ENCODE results near the gene C7orf25. TPM values are rescaled to one million over a fixed set of nuclear protein-coding genes. Genes with fewer than 3 reads are reported as not detected.
A peak's percentile ranks its signal among the peaks of the same experiment; 100 is the strongest.
"Not testable (repeated sequence)": the region's sequence is repeated elsewhere in the genome, so short reads cannot be mapped to it uniquely, and the experiment has no call there.

C7orf25 gene
- total and polyA plus RNA-seq, 2 donors: 4.0 to 6.8 TPM

DNA sequence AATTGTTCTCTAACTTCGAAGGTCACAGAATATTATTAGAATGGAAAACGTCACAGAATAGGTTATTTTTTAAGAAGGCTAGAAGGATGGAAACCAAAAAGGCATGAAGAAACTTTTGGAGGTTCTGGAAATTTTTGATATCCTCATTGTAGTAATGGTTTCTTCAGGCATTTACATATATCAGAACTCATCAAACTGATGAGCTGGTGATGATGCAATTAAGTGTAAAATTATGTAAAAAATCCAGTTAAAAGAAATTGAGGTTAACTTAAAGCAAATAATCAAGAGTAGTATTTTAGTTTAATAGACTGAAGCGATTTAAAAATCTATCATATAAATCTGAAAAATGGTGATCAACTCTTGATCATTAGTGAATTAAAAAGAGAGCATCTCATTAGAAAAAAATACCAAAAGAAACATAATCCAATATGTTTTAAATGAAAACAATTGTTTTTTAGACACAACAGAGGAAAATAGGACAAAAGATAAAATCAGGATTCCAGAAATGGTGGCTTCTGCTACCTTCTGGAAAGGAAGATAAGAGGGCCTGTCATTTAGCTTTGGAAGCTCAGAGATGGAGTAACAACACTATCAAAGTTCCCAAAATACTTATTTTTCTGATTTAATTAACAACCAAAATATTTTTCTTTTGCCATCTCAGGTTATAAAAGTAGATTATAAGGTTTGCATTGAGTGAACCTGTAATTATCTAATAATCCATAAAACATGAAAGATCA, 10.3 kb upstream of the C7orf25 start:
- WGBS: 94% methylated on average over 3 of the region's 3 CpGs
- Histone ChIP-seq H3K4me3 (ENCODE audit: low read depth, low read length) (no peak overlapping the region), H3K27ac (ENCODE audit: low read depth) (no peak overlapping the region), H3K4me1 (ENCODE audit: insufficient read depth) (no peaks in the 10 kb centered on the region), H3K36me3 (ENCODE audit: insufficient read depth) (peaks cover 3% of the 10 kb centered on the region)
- DNase-seq (ENCODE audit: extremely low spot score): no peak

DNA sequence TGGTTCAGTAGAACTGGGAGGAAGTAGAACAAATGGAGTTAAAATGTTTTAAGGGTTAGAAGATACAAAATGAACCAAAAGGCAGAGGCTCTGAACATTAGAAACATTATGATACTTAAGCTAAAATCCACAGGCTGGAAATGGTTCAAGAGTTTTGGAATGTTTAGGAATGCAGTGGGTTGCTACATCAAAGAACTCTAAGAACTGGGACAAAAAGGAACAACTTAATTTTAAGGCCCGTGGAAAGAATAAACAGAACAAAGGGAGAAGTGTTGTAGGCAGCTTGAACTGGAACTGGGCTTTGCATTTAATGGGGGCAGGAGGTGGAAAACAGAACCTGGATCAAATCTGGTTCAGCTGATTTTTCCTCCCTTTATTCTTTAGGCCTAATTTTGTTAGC, 3.5 kb upstream of the C7orf25 start:
- no peak overlapping the region for H3K27ac ChIP-seq (ENCODE audit: low read depth)
- no peak overlapping the region for H3K4me3 ChIP-seq (ENCODE audit: low read depth, low read length)
- 44% methylated on average over 1 of the region's 1 CpG for WGBS
- DNase-seq (ENCODE audit: extremely low spot score): no peak
- no peaks in the 10 kb centered on the region for H3K36me3 ChIP-seq (ENCODE audit: insufficient read depth)
- no peaks in the 10 kb centered on the region for H3K4me1 ChIP-seq (ENCODE audit: insufficient read depth)

DNA sequence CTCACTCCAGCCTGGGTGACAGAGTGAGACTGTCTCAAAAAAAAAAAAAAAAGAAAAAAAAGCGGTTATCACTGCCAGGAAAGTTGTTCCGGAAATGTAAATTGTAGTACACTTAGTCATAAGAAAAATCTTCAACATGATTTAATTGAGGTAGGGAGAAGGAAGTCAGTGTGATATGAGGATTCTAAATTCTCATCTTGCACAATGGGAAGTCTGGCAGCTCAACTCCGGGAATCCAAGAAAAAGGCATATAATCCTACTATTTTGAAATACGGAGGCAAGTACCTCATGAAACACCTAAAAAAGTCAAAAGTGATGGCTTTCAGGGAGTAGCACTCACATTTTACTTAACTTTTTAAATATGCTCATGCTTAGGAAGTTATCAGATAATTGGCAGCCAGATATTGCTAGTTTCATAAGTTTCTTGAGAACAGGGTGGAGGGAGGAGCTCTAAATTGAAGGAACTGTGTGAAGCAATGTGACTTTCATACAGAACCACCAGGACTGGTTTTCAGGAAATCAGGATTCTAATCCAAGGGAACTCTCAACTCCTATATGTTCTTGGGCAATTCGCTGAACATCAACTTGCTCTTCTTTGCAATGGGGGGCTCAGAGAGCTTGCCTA, 2.7 kb upstream of the C7orf25 start:
- no peak overlapping the region for H3K27ac ChIP-seq (ENCODE audit: low read depth)
- no peak overlapping the region for H3K4me3 ChIP-seq (ENCODE audit: low read depth, low read length)
- H3K4me1 ChIP-seq (ENCODE audit: insufficient read depth): no peaks in the 10 kb centered on the region
- DNase-seq (ENCODE audit: extremely low spot score): no peak
- no peaks in the 10 kb centered on the region for H3K36me3 ChIP-seq (ENCODE audit: insufficient read depth)
- 50% methylated on average over 5 of the region's 5 CpGs for WGBS

DNA sequence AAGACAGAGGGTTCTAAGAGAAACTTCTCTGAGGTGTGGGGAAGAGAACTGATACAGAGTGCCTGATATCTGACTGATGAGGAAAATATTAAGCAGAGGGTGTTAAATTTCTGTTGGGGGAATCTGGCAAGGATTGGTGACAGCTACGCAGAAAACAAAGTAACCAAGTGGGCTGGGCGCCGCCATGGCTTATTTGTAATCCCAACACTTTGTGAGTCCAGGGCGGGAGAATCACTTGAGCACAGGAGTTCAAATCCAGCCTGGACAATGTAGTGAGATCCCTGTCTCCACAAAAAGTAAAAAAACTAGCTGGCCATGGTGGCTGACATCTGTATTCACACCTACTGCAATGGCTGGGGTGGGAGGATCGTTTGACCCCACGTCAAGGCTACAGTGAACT, 2.1 kb upstream of the C7orf25 start:
- no peak for DNase-seq (ENCODE audit: extremely low spot score)
- H3K27ac ChIP-seq (ENCODE audit: low read depth): no peak overlapping the region
- H3K4me1 ChIP-seq (ENCODE audit: insufficient read depth): no peaks in the 10 kb centered on the region
- no peak overlapping the region for H3K4me3 ChIP-seq (ENCODE audit: low read depth, low read length)
- 80% methylated on average over 6 of the region's 6 CpGs for WGBS
- no peaks in the 10 kb centered on the region for H3K36me3 ChIP-seq (ENCODE audit: insufficient read depth)

DNA sequence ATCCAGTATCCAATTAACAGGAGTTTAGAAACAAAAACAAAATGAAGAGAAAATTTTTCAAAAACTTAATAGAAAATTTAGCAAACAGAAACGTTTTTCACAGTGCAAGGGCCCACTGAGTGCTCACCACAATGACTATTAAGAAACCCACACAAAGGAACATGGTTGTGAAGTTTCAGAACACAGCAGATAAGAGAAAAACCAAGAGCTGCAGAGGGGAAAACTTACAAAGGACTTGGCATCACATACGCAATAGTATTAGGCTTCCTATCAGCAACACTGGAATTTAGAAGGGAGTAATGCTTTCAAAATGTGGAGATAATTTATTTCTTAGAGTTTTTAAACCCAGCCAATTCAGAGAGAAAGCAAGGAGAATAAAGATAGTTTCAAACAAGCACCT, 1.7 kb upstream of the C7orf25 start:
- no peak for DNase-seq (ENCODE audit: extremely low spot score)
- H3K4me3 ChIP-seq (ENCODE audit: low read depth, low read length): no peak overlapping the region
- whole genome bisulfite sequencing: 56% methylated on average over 2 of the region's 2 CpGs
- H3K27ac ChIP-seq (ENCODE audit: low read depth): no peak overlapping the region
- no peaks in the 10 kb centered on the region for H3K36me3 ChIP-seq (ENCODE audit: insufficient read depth)
- H3K4me1 ChIP-seq (ENCODE audit: insufficient read depth): no peaks in the 10 kb centered on the region

DNA sequence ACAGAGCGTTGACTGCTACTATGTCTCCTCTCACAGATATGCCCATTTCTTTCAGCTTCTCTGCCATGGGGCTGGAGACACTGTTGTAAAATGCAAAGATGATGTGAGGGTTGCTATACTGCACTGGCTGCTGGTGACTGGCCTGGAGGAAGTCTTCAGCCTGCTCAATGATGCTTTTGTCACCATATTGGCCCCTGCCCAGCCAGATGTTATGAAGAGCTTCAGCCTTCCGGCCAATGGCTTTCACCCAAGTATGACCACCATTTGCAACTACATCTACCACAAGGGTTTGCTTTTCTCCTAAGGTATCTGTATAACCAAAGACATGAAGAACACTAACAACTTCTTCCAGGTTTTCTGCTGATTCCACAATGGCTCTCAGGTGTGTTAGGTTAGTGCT, 1.6 kb downstream of the C7orf25 start:
- WGBS: 95% methylated on average over 2 of the region's 2 CpGs
- no peak overlapping the region for H3K27ac ChIP-seq (ENCODE audit: low read depth)
- DNase-seq (ENCODE audit: extremely low spot score): no peak
- no peaks in the 10 kb centered on the region for H3K36me3 ChIP-seq (ENCODE audit: insufficient read depth)
- no peak overlapping the region for H3K4me3 ChIP-seq (ENCODE audit: low read depth, low read length)
- no peaks in the 10 kb centered on the region for H3K4me1 ChIP-seq (ENCODE audit: insufficient read depth)

DNA sequence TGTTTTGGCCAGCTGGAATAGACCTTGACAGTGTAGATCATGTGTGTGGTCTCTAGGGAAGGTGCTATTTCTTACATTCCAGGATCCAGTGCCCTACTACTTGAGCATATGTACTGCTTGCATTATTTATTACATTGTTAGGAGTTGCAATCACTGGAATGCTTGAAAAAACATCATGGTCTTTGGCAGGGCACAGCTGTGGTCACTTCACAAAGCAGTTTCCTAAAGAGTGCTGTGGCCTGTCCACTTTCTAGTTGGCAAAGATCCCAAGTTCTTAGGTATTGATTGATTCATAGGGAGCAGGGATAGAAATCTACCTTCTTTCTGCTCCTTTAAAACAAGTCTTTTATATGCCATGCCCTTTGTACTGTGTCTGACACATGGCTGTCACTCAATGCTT, 4.6 kb downstream of the C7orf25 start:
- Histone ChIP-seq H3K4me1 (ENCODE audit: insufficient read depth) (no peaks in the 10 kb centered on the region), H3K27ac (ENCODE audit: low read depth) (no peak overlapping the region), H3K36me3 (ENCODE audit: insufficient read depth) (no peaks in the 10 kb centered on the region), H3K4me3 (ENCODE audit: low read depth, low read length) (no peak overlapping the region)
- no peak for DNase-seq (ENCODE audit: extremely low spot score)

DNA sequence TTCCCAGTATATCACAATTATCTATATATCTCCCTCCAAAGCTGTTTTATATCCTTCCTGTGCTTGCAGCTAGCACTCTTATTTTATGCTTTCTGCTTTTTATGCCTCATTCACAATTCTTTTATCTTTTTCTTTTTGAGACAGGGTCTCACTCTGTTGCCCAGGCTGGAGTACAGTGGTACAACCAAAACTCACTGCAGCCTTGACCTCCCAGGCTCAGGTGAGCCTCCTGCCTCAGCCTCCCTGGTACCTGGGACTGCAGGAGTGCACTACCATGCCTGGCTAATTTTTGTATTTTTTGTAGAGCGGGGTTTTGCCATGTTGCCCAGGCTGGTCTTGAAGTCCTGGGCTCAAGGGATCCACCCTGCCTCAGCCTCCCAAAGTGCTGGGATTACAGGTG, 5.7 kb downstream of the C7orf25 start:
- no peak overlapping the region for H3K4me3 ChIP-seq (ENCODE audit: low read depth, low read length)
- no peaks in the 10 kb centered on the region for H3K36me3 ChIP-seq (ENCODE audit: insufficient read depth)
- DNase-seq (ENCODE audit: extremely low spot score): no peak
- H3K27ac ChIP-seq (ENCODE audit: low read depth): no peak overlapping the region
- no peaks in the 10 kb centered on the region for H3K4me1 ChIP-seq (ENCODE audit: insufficient read depth)
- WGBS: 100% methylated on average over 1 of the region's 1 CpG

DNA sequence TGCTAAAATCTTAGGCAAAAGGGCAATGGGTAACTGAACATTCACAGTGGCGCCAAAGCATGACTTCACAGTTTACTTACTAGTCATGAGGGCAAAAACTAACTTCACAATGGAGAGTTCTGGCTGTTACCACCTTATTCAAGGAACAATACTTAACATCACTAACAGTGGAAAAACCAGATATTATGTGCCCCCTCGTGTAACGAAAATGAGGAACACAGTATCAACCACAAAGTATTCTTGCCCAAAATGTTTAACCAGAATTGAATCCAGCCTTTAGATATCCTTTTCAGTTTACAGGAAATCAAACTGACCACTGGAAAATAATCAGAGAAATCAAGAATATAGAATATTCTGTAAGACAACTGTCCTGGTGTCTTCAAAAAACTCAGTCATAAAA, 9.5 kb downstream of the C7orf25 start:
- no peak for DNase-seq (ENCODE audit: extremely low spot score)
- Histone ChIP-seq H3K36me3 (ENCODE audit: insufficient read depth) (no peaks in the 10 kb centered on the region), H3K4me3 (ENCODE audit: low read depth, low read length) (no peak overlapping the region), H3K4me1 (ENCODE audit: insufficient read depth) (no peaks in the 10 kb centered on the region), H3K27ac (ENCODE audit: low read depth) (no peak overlapping the region)
- WGBS: 55% methylated on average over 3 of the region's 3 CpGs

DNA sequence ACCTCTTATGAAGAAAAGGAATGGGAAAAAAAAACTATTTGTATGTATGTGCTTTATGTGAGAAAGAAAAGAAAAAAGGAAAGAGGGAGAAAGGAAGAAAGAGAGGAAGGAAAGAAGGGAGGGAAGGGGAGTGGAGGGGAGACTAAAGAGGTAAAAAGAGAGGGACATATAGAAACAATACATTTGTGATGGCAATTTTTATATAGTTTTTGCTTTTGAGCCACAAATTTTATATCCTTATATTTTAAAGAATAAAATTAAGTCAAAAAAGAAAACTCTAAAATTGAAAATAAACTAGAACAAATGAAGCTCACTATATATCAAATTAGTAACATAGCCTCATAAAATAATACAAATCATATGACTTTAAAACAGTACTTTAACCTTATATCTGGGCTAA, 11.0 kb downstream of the C7orf25 start:
- Histone ChIP-seq H3K27ac (ENCODE audit: low read depth) (no peak overlapping the region), H3K4me1 (ENCODE audit: insufficient read depth) (no peaks in the 10 kb centered on the region), H3K4me3 (ENCODE audit: low read depth, low read length) (no peak overlapping the region), H3K36me3 (ENCODE audit: insufficient read depth) (no peaks in the 10 kb centered on the region)
- DNase-seq (ENCODE audit: extremely low spot score): no peak

DNA sequence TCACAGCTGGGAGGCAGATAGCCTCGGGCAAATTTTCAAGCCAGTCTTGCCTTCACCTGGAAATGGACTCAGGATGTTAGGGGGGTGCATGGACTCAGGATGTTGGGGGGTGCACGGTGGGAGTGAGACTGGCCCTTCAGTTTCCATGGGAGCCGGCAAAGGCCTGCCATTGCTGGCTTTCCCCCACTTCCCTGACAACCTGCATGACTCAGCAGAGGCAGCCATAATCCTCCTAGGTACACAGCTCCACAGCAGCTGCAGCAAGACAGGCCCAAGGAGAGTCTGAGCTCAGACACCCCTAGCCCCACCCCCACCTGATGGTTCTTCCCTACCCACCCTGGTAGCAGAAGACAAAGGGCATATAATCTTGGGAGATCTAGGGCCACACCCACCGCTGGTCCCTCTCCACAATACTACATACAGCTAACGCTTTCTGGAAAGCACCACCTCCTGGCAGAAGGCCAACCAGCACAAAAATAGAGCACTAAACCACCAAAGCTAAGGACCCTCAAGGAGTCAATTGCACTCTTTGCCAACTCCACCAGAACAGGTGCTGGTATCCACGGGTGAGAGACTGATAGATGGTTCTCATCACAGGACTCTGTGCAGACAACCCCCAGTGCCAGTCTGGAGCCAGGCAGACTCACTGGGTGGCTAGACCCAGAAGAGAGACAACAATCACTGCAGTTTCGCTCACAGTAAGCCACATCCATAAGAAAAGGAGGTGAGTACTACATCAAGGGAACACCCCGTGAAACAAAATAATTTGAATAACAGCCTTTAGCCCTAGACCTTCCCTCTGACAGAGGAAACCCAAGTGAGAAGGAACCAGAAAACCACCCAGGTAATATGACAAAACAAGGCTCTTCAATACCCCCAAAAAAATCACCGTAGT, 18.3 kb downstream of the C7orf25 start:
- DNase-seq (ENCODE audit: extremely low spot score): no peak
- Histone ChIP-seq H3K27ac (ENCODE audit: low read depth) (no peak overlapping the region), H3K36me3 (ENCODE audit: insufficient read depth) (peaks cover 1% of the 10 kb centered on the region), H3K4me3 (ENCODE audit: low read depth, low read length) (no peak overlapping the region), H3K4me1 (ENCODE audit: insufficient read depth) (no peaks in the 10 kb centered on the region)
- 81% methylated on average over 9 of the region's 9 CpGs for WGBS

DNA sequence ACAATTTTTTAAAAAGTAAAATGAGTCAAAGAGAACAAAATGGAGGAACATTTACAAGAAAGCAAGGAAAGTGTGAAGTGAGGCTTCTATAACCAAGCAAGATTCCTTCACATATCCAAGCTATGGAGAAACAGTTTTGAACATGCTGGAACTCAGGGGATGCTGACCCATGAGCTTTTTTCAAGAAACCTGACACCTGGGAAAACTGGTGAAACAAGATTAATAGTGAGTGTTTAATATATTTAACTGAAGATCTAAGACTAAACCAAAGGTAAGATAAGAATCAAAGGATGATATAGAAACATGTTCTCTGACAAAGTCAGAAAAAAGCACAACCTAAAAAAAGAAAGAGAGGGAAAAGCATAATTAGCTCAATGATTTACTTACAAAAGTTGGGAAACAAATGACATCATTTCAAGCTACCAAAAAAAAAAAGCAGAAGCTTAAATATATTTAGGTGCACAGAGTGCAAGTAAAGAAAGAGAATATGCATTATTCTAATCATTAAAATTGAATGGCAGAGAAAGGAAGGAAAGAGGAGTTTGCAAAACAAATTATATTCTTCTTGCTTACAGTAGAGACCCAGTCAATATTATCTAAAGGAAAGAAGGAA, 24.9 kb downstream of the C7orf25 start:
- Histone ChIP-seq H3K36me3 (ENCODE audit: insufficient read depth) (no peaks in the 10 kb centered on the region), H3K27ac (ENCODE audit: low read depth) (no peak overlapping the region), H3K4me3 (ENCODE audit: low read depth, low read length) (no peak overlapping the region), H3K4me1 (ENCODE audit: insufficient read depth) (no peaks in the 10 kb centered on the region)
- peak; percentile 61 for DNase-seq (ENCODE audit: extremely low spot score)

DNA sequence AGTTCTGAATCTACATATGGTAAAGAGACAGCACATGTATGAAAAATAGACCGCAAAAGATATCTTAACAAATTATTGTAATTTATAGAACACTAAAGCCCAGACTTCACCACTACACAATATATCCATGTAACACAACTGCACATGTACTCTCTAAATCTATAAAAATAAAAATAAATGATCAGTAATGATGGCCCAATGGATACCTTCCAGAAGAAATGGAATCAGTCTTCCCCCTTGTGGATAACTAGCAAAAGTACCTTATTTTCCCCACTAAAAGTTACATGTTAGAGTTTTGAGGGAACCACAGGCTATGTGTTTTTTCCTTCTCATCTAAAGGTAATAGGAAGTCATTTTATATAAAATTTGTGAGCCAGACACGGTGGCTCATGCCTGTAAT, 25.7 kb downstream of the C7orf25 start:
- WGBS: 79% methylated on average over 2 of the region's 2 CpGs
- H3K36me3 ChIP-seq (ENCODE audit: insufficient read depth): no peaks in the 10 kb centered on the region
- DNase-seq (ENCODE audit: extremely low spot score): no peak
- no peak overlapping the region for H3K4me3 ChIP-seq (ENCODE audit: low read depth, low read length)
- H3K27ac ChIP-seq (ENCODE audit: low read depth): no peak overlapping the region
- no peaks in the 10 kb centered on the region for H3K4me1 ChIP-seq (ENCODE audit: insufficient read depth)

DNA sequence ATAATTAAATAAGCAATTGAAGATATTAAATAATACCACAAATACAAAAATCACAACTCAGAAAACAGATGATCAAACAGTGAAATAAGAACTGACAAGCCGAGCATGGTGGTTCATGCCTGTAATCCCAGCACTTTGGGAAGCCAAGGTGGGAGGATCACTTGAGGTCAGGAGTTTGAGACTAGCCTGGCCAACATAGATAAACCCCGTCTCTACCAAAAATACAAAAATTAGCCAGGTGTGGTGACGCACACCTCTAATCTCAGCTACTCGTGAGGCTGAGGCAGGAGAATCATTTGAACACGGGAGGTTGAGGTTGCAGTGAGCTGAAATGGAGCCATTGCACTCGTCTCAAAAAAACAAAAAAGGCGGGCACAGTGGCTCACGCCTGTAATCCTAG, 26.7 kb downstream of the C7orf25 start:
- not testable (repeated sequence) for H3K4me3 ChIP-seq (ENCODE audit: low read depth, low read length); DNase-seq (ENCODE audit: extremely low spot score); H3K36me3 ChIP-seq (ENCODE audit: insufficient read depth); H3K27ac ChIP-seq (ENCODE audit: low read depth); H3K4me1 ChIP-seq (ENCODE audit: insufficient read depth)
- WGBS: 94% methylated on average over 8 of the region's 8 CpGs

All from urinary bladder (tissue), 4 donors.